ENCODE measurements around the gene ATXN7L1. TPM values are rescaled to one million over a fixed set of nuclear protein-coding genes. Genes with fewer than 3 reads are reported as not detected.
"Not testable (repeated sequence)": the region's sequence is repeated elsewhere in the genome, so short reads cannot be mapped to it uniquely, and the experiment has no call there.

ATXN7L1 gene
- total RNA-seq, 2 donors from 2014 or later, result 1.7 to 3.2 TPM

- H3K27ac ChIP-seq, result no peak overlapping the region
- H3K9me3 ChIP-seq, result no peaks in the 10 kb centered on the region
- no peaks in the 10 kb centered on the region for H3K36me3 ChIP-seq
- no peak overlapping the region for H3K4me3 ChIP-seq
- no peaks in the 10 kb centered on the region for H3K27me3 ChIP-seq
- no peaks in the 10 kb centered on the region for H3K4me1 ChIP-seq
- no peak for DNase-seq (ENCODE audit: low spot score)
- TF ChIP-seq, protein P1, sequence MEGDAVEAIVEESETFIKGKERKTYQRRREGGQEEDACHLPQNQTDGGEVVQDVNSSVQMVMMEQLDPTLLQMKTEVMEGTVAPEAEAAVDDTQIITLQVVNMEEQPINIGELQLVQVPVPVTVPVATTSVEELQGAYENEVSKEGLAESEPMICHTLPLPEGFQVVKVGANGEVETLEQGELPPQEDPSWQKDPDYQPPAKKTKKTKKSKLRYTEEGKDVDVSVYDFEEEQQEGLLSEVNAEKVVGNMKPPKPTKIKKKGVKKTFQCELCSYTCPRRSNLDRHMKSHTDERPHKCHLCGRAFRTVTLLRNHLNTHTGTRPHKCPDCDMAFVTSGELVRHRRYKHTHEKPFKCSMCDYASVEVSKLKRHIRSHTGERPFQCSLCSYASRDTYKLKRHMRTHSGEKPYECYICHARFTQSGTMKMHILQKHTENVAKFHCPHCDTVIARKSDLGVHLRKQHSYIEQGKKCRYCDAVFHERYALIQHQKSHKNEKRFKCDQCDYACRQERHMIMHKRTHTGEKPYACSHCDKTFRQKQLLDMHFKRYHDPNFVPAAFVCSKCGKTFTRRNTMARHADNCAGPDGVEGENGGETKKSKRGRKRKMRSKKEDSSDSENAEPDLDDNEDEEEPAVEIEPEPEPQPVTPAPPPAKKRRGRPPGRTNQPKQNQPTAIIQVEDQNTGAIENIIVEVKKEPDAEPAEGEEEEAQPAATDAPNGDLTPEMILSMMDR (IDR thresholded peaks at IDR 0.05), result no peak
These were observed 176.7 kb downstream of the ATXN7L1 start for GRCh38 chr7:105699568-105700236.

DNA sequence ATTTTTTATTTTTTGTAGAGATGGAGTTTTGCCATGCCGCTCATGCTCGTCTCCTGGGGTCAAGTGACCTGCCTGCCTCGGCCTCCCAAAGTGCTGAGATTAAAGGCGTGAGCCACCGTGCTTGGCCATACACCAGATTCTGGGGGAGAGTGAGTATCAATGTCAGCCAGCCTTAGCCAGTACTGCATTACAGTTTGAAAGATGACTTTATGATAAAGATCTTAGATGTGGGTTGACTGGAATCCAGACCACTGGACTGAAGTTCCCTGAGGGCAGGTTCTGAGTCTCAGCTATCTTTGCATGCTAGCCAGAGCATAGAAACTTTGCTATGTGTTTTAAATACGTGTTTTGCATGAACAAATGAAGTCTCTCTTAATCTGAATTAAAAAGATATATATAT lies 177.9 kb downstream of the ATXN7L1 start:
- no peak overlapping the region for H3K4me3 ChIP-seq
- H3K27ac ChIP-seq, result no peak overlapping the region
- no peaks in the 10 kb centered on the region for H3K9me3 ChIP-seq
- H3K27me3 ChIP-seq, result no peaks in the 10 kb centered on the region
- no peaks in the 10 kb centered on the region for H3K4me1 ChIP-seq
- TF ChIP-seq, protein P1 (IDR thresholded peaks at IDR 0.05), result no peak
- H3K36me3 ChIP-seq, result no peaks in the 10 kb centered on the region
- DNase-seq (ENCODE audit: low spot score), result no peak

- Histone ChIP-seq H3K27me3 (no peaks in the 10 kb centered on the region), H3K27ac (no peak overlapping the region), H3K9me3 (no peaks in the 10 kb centered on the region), H3K4me1 (no peaks in the 10 kb centered on the region), H3K4me3 (no peak overlapping the region), H3K36me3 (no peaks in the 10 kb centered on the region)
- TF ChIP-seq, protein P1 (IDR thresholded peaks at IDR 0.05), result no peak
- DNase-seq (ENCODE audit: low spot score), result no peak
These were observed 178.6 kb downstream of the ATXN7L1 start for GRCh38 chr7:105697753-105698152.

GRCh38 chr7:105697169-105697568 lies 179.2 kb downstream of the ATXN7L1 start:
- H3K4me3 ChIP-seq; H3K27me3 ChIP-seq; H3K9me3 ChIP-seq; H3K4me1 ChIP-seq; DNase-seq (ENCODE audit: low spot score); H3K27ac ChIP-seq; H3K36me3 ChIP-seq: not testable (repeated sequence)

GRCh38 chr7:105693576-105693975 lies 182.8 kb downstream of the ATXN7L1 start:
- H3K36me3 ChIP-seq, result no peaks in the 10 kb centered on the region
- no peak overlapping the region for H3K27ac ChIP-seq
- no peaks in the 10 kb centered on the region for H3K27me3 ChIP-seq
- no peaks in the 10 kb centered on the region for H3K9me3 ChIP-seq
- H3K4me1 ChIP-seq, result peaks cover 0 to 5% of the 10 kb centered on the region in 2 donors
- H3K4me3 ChIP-seq, result no peak overlapping the region
- no peak for DNase-seq (ENCODE audit: low spot score)
- TF ChIP-seq, protein P1 (IDR thresholded peaks at IDR 0.05), result no peak

DNA sequence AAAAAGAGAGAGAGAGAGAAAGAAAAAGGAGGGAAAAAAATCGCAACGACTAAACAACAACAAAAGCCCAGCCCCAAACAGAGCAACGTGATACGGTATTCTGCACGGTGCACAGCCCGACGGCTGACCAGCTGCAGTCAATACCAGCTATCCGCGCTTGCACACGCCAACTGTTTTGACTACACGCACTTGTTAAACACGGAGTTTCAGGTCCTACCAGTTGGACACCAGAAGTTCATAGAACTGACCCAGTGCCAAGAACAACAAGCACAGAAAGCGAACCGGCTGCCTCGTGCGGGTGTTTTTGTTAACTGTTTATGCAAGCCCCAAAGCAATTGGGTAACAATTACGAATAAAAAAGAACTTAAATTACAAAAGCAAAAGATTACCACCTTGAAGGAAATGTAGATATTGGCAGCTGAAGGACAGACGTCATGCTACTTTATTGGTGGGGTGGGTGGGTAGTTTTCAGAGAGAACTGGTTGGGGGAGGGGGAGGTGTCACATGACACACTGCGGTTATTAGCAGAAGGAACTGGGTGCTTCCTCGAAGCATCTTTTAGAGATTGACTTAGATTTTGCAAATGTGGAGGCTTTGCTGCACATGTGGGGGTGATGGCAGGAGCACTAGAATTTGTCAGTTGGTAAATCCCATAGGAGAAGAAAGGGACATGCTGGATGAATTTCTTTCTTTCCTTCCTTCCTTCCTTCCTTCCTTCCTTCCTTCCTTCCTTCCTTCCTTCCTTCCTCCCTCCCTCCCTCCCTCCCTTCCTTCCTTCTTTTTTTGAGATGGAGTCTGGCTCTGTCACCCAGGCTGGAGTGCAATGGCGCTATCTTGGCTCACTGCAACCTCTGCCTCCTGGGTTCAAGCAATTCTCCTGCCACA lies 184.5 kb downstream of the ATXN7L1 start:
- Histone ChIP-seq H3K4me3 (peak overlapping the region; percentile 39 to 49), H3K27me3 (no peaks in the 10 kb centered on the region), H3K9me3 (no peaks in the 10 kb centered on the region), H3K27ac (peak overlapping the region; percentile 58 to 65), H3K4me1 (peaks cover 0 to 5% of the 10 kb centered on the region in 2 donors), H3K36me3 (no peaks in the 10 kb centered on the region)
- TF ChIP-seq, protein P1 (IDR thresholded peaks at IDR 0.05), result no peak
- peak; percentile 79 for DNase-seq (ENCODE audit: low spot score)

Measured in right atrium auricular region (tissue), 2 donors.